Measurements from ENCODE around the gene UPP1. TPM values are rescaled to one million over a fixed set of nuclear protein-coding genes. Genes with fewer than 3 reads are reported as not detected.

Gene UPP1
- 10.6 TPM for polyA plus RNA-seq
- long read RNA-seq, donor 1, partial matches to known transcripts = 0 of 2 reads
- long read RNA-seq, donor 1, other reads (novel, unspliced or antisense) = 0 of 2 reads
- long read RNA-seq, donor 2, partial matches to known transcripts = 0 of 9 reads
- long read RNA-seq, donor 2, other reads (novel, unspliced or antisense) = 0 of 9 reads
- long read RNA-seq, donor 3, partial matches to known transcripts = 0 of 5 reads
- long read RNA-seq, donor 3, other reads (novel, unspliced or antisense) = 0 of 5 reads
- long read RNA-seq, donor 4, partial matches to known transcripts = 0 of 1 reads
- long read RNA-seq, donor 4, other reads (novel, unspliced or antisense) = 0 of 1 reads
- long read RNA-seq, donor 5, partial matches to known transcripts = 0 of 5 reads
- long read RNA-seq, donor 5, other reads (novel, unspliced or antisense) = 0 of 5 reads
- long read RNA-seq, donor 6, transcript UPP1-212 (3 exons, 2,782 nt) = major isoform, 10 of 11 reads
- long read RNA-seq, donor 6, partial matches to known transcripts = 0 of 11 reads
- long read RNA-seq, donor 6, other reads (novel, unspliced or antisense) = 0 of 11 reads
- long read RNA-seq, donor 7, partial matches to known transcripts = 0 of 3 reads
- long read RNA-seq, donor 7, other reads (novel, unspliced or antisense) = 0 of 3 reads
- long read RNA-seq, donor 8, transcript UPP1-212 (3 exons, 2,782 nt) = major isoform, 9 of 10 reads
- long read RNA-seq, donor 8, partial matches to known transcripts = 0 of 10 reads
- long read RNA-seq, donor 8, other reads (novel, unspliced or antisense) = 0 of 10 reads
- long read RNA-seq, donor 9, transcript UPP1-212 (3 exons, 2,782 nt) = major isoform, 6 of 11 reads
- long read RNA-seq, donor 9, partial matches to known transcripts = 0 of 11 reads
- long read RNA-seq, donor 9, other reads (novel, unspliced or antisense) = 0 of 11 reads
- long read RNA-seq, donor 10, transcript UPP1-212 (3 exons, 2,782 nt) = major isoform, 7 of 12 reads
- long read RNA-seq, donor 10, partial matches to known transcripts = 0 of 12 reads
- long read RNA-seq, donor 10, other reads (novel, unspliced or antisense) = 0 of 12 reads
- long read RNA-seq, donor 11, partial matches to known transcripts = 0 of 4 reads
- long read RNA-seq, donor 11, other reads (novel, unspliced or antisense) = 0 of 4 reads

- peak within 1 kb of the TSS; percentile 98 for H3K27ac ChIP-seq (ENCODE audit: low read length)
- H3K4me1 ChIP-seq (ENCODE audit: control insufficient read depth, insufficient read depth, low read length) = peaks cover 22% of the 10 kb centered on the region
- peaks cover 6% of the 10 kb centered on the region for H3K36me3 ChIP-seq (ENCODE audit: control insufficient read depth, insufficient read depth, low read length)
- peaks cover 6% of the 10 kb centered on the region for H3K27me3 ChIP-seq (ENCODE audit: control insufficient read depth, insufficient read depth, low read length)
- WGBS (ENCODE audit: insufficient coverage, low lambda C conversion rate) = no CpG with 5 or more reads among the region's 96 CpGs
- H3K9me3 ChIP-seq (ENCODE audit: control insufficient read depth, low read depth, low read length) = no peaks in the 10 kb centered on the region
- H3K4me3 ChIP-seq (ENCODE audit: low read length) = peak within 1 kb of the TSS; percentile 72
- DNase-seq = peak in 1 of 2 donors; percentile 47
Observed at GRCh38 chr7:48089046-48090003, at the start of gene UPP1. Gene UPP1, plus strand, starts transcription at chr7:48089265. Its CDS starts 5,519 bp downstream, at chr7:48094784.

GRCh38 chr7:48040944-48041652, 48.0 kb upstream of the UPP1 start:
- H3K4me3 ChIP-seq (ENCODE audit: low read length) = no peak overlapping the region
- DNase-seq = no peak
- peaks cover 22% of the 10 kb centered on the region for H3K27me3 ChIP-seq (ENCODE audit: control insufficient read depth, insufficient read depth, low read length)
- 90% methylated on average over 4 of the region's 18 CpGs for WGBS (ENCODE audit: insufficient coverage, low lambda C conversion rate)
- H3K36me3 ChIP-seq (ENCODE audit: control insufficient read depth, insufficient read depth, low read length) = no peaks in the 10 kb centered on the region
- H3K4me1 ChIP-seq (ENCODE audit: control insufficient read depth, insufficient read depth, low read length) = peaks cover 2% of the 10 kb centered on the region
- no peak overlapping the region for H3K27ac ChIP-seq (ENCODE audit: low read length)
- no peaks in the 10 kb centered on the region for H3K9me3 ChIP-seq (ENCODE audit: control insufficient read depth, low read depth, low read length)

GRCh38 chr7:48041653-48041970, 47.5 kb upstream of the UPP1 start:
- DNase-seq = no peak
- no peaks in the 10 kb centered on the region for H3K4me1 ChIP-seq (ENCODE audit: control insufficient read depth, insufficient read depth, low read length)
- H3K4me3 ChIP-seq (ENCODE audit: low read length) = no peak overlapping the region
- H3K27ac ChIP-seq (ENCODE audit: low read length) = no peak overlapping the region
- peaks cover 17% of the 10 kb centered on the region for H3K27me3 ChIP-seq (ENCODE audit: control insufficient read depth, insufficient read depth, low read length)
- no peaks in the 10 kb centered on the region for H3K9me3 ChIP-seq (ENCODE audit: control insufficient read depth, low read depth, low read length)
- no peaks in the 10 kb centered on the region for H3K36me3 ChIP-seq (ENCODE audit: control insufficient read depth, insufficient read depth, low read length)
- WGBS (ENCODE audit: insufficient coverage, low lambda C conversion rate) = 100% methylated on average over 1 of the region's 3 CpGs

GRCh38 chr7:48042216-48042615, 46.8 kb upstream of the UPP1 start:
- no CpG with 5 or more reads among the region's 3 CpGs for WGBS (ENCODE audit: insufficient coverage, low lambda C conversion rate)
- H3K4me1 ChIP-seq (ENCODE audit: control insufficient read depth, insufficient read depth, low read length) = no peaks in the 10 kb centered on the region
- no peak overlapping the region for H3K4me3 ChIP-seq (ENCODE audit: low read length)
- peaks cover 11% of the 10 kb centered on the region for H3K27me3 ChIP-seq (ENCODE audit: control insufficient read depth, insufficient read depth, low read length)
- DNase-seq = no peak
- H3K36me3 ChIP-seq (ENCODE audit: control insufficient read depth, insufficient read depth, low read length) = no peaks in the 10 kb centered on the region
- H3K27ac ChIP-seq (ENCODE audit: low read length) = no peak overlapping the region
- H3K9me3 ChIP-seq (ENCODE audit: control insufficient read depth, low read depth, low read length) = no peaks in the 10 kb centered on the region

- no peak overlapping the region for H3K4me3 ChIP-seq (ENCODE audit: low read length)
- DNase-seq = no peak
- H3K4me1 ChIP-seq (ENCODE audit: control insufficient read depth, insufficient read depth, low read length) = no peaks in the 10 kb centered on the region
- no peaks in the 10 kb centered on the region for H3K36me3 ChIP-seq (ENCODE audit: control insufficient read depth, insufficient read depth, low read length)
- no peak overlapping the region for H3K27ac ChIP-seq (ENCODE audit: low read length)
- H3K27me3 ChIP-seq (ENCODE audit: control insufficient read depth, insufficient read depth, low read length) = peaks cover 8% of the 10 kb centered on the region
- no peaks in the 10 kb centered on the region for H3K9me3 ChIP-seq (ENCODE audit: control insufficient read depth, low read depth, low read length)
- no CpG with 5 or more reads among the region's 3 CpGs for WGBS (ENCODE audit: insufficient coverage, low lambda C conversion rate)
Observed at GRCh38 chr7:48042636-48043035, 46.4 kb upstream of the UPP1 start.

GRCh38 chr7:48045195-48045765, 43.8 kb upstream of the UPP1 start:
- Histone ChIP-seq H3K9me3 (ENCODE audit: control insufficient read depth, low read depth, low read length) (no peaks in the 10 kb centered on the region), H3K4me3 (ENCODE audit: low read length) (no peak overlapping the region), H3K27ac (ENCODE audit: low read length) (no peak overlapping the region), H3K27me3 (ENCODE audit: control insufficient read depth, insufficient read depth, low read length) (no peaks in the 10 kb centered on the region), H3K36me3 (ENCODE audit: control insufficient read depth, insufficient read depth, low read length) (no peaks in the 10 kb centered on the region), H3K4me1 (ENCODE audit: control insufficient read depth, insufficient read depth, low read length) (no peaks in the 10 kb centered on the region)
- WGBS (ENCODE audit: insufficient coverage, low lambda C conversion rate) = no CpG with 5 or more reads among the region's 9 CpGs
- DNase-seq = no peak

GRCh38 chr7:48046458-48046857, 42.6 kb upstream of the UPP1 start:
- 100% methylated on average over 2 of the region's 14 CpGs for WGBS (ENCODE audit: insufficient coverage, low lambda C conversion rate)
- Histone ChIP-seq H3K4me1 (ENCODE audit: control insufficient read depth, insufficient read depth, low read length) (no peaks in the 10 kb centered on the region), H3K27ac (ENCODE audit: low read length) (no peak overlapping the region), H3K9me3 (ENCODE audit: control insufficient read depth, low read depth, low read length) (no peaks in the 10 kb centered on the region), H3K36me3 (ENCODE audit: control insufficient read depth, insufficient read depth, low read length) (no peaks in the 10 kb centered on the region), H3K27me3 (ENCODE audit: control insufficient read depth, insufficient read depth, low read length) (no peaks in the 10 kb centered on the region), H3K4me3 (ENCODE audit: low read length) (no peak overlapping the region)
- DNase-seq = no peak

- Histone ChIP-seq H3K4me3 (ENCODE audit: low read length) (no peak overlapping the region), H3K27me3 (ENCODE audit: control insufficient read depth, insufficient read depth, low read length) (no peaks in the 10 kb centered on the region), H3K9me3 (ENCODE audit: control insufficient read depth, low read depth, low read length) (no peaks in the 10 kb centered on the region), H3K36me3 (ENCODE audit: control insufficient read depth, insufficient read depth, low read length) (no peaks in the 10 kb centered on the region), H3K27ac (ENCODE audit: low read length) (no peak overlapping the region), H3K4me1 (ENCODE audit: control insufficient read depth, insufficient read depth, low read length) (peaks cover 3% of the 10 kb centered on the region)
- no peak for DNase-seq
- WGBS (ENCODE audit: insufficient coverage, low lambda C conversion rate) = 100% methylated on average over 1 of the region's 8 CpGs
Observed at GRCh38 chr7:48048113-48048512, 41.0 kb upstream of the UPP1 start.

GRCh38 chr7:48049850-48050249, 39.2 kb upstream of the UPP1 start:
- no peak overlapping the region for H3K27ac ChIP-seq (ENCODE audit: low read length)
- H3K4me1 ChIP-seq (ENCODE audit: control insufficient read depth, insufficient read depth, low read length) = peaks cover 3% of the 10 kb centered on the region
- no peaks in the 10 kb centered on the region for H3K27me3 ChIP-seq (ENCODE audit: control insufficient read depth, insufficient read depth, low read length)
- H3K4me3 ChIP-seq (ENCODE audit: low read length) = no peak overlapping the region
- no peak for DNase-seq
- no CpG with 5 or more reads among the region's 8 CpGs for WGBS (ENCODE audit: insufficient coverage, low lambda C conversion rate)
- H3K9me3 ChIP-seq (ENCODE audit: control insufficient read depth, low read depth, low read length) = no peaks in the 10 kb centered on the region
- no peaks in the 10 kb centered on the region for H3K36me3 ChIP-seq (ENCODE audit: control insufficient read depth, insufficient read depth, low read length)
